ENCODE results near the gene MORC1.
"Not testable (repeated sequence)": the region's sequence is repeated elsewhere in the genome, so short reads cannot be mapped to it uniquely, and the experiment has no call there.

MORC1 gene, protein sequence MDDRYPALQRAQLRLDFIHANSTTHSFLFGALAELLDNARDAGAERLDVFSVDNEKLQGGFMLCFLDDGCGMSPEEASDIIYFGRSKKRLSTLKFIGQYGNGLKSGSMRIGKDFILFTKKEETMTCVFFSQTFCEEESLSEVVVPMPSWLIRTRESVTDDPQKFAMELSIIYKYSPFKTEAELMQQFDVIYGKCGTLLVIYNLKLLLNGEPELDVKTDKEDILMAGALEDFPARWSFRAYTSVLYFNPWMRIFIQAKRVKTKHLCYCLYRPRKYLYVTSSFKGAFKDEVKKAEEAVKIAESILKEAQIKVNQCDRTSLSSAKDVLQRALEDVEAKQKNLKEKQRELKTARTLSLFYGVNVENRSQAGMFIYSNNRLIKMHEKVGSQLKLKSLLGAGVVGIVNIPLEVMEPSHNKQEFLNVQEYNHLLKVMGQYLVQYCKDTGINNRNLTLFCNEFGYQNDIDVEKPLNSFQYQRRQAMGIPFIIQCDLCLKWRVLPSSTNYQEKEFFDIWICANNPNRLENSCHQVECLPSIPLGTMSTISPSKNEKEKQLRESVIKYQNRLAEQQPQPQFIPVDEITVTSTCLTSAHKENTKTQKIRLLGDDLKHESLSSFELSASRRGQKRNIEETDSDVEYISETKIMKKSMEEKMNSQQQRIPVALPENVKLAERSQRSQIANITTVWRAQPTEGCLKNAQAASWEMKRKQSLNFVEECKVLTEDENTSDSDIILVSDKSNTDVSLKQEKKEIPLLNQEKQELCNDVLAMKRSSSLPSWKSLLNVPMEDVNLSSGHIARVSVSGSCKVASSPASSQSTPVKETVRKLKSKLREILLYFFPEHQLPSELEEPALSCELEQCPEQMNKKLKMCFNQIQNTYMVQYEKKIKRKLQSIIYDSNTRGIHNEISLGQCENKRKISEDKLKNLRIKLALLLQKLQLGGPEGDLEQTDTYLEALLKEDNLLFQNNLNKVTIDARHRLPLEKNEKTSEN

DNA sequence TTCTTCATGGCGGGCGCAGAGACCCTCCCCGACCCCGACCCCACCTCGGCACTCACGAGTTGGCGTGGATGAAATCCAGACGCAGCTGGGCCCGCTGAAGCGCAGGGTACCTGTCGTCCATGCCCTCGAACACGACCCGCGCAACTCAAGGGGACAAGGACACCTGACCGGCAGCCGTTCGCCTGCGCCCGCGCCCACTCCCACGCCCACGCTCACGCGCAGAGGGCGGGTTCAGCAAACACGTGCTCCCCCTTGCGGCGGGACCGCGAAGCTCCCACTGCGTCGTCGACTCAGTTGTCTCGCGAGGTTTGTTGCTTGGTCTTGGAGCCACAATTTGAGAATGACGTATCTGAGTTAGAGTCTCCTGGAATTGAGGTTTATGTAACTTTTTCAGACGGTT is at the start of gene MORC1:
TSS of gene MORC1 (minus strand) at position 196 of the 400 bp plus-strand sequence. CDS start at position 121, 75 bp downstream.
- DNase-seq: no peak

DNA sequence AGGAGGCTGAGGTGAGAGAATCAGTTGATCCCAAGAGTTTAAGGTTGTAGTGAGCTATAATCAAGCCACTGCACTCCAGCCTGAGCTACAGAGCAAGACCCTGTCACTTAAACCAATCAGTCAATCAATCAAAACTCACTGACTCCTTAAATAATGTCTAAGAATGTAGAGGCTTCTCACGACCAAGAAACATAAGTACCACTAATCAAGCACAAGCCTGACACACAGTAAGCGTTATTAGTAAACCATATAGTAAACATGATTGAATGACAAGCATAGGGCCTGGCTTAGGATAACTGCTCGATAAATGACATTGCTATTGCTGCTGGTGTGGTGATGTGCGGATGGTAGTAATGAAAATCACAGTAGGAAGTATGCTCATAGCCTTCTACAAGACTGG is 48.0 kb upstream of the MORC1 start:
- no peak for DNase-seq

DNA sequence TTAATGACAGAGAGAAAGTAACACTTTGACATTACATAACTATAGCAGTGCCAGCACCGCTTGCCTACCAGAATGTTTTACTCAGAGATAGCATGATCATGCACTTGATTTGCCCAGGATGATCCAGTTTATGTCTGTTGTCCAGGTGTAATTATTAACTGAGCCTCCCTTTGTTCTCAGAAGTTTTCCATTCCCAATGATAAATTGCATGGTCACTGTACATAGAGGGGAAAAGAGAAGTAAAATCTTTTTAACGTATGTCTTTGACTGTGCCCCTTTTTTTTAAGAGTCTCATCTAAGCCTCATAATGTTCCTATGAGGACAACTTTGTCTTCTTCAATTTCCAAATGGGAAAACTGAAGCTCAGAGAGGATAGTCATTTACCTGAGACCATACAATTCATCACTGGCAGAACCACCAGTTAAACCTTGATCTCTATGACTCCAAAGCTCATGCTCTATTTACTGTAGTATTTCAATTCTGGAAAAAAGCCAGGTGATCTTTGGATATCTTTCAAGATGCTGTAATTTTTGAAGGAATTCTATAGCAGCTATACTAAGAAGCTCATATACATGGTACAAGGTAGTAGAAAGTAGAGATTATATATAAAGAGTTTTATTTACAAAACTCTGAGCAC is 43.7 kb upstream of the MORC1 start:
- DNase-seq: no peak

DNA sequence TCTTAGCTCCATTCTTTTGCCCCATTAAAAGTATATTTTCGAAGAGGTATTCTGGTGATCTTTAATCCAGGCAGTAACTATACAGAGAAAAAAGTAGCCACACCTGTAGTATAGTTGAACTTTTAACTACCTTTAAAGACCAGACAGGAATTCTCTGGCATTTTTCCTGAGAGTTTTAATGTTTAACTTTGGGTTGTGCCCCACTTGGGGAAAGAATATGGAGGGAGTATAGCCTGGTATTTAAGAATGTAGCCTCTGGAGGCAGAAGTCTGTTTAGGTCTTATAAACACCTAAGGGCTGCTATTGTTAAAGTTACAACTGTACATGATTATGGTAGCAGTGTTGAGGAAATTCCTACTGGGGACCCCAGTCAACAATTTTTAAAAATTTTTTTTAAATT is 37.9 kb upstream of the MORC1 start:
- no peak for DNase-seq

DNA sequence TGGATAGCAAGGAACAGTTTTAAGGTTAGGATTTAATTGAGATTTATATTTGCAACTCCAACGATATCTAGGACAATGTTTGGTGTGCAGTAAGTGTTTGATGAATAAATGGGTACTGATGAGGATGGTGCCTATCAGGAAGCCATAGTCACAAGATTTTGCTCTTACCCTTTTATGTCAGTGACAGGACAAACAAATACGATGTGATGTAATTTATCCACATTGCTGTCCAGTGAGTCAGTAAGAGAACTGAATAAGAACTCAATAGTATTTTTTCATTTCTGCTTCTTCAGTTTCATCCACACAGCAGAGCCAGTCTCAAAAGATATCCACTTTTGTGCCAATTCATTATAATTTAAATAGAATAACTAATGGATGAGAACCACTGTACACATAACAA is 37.0 kb upstream of the MORC1 start:
- DNase-seq: no peak

DNA sequence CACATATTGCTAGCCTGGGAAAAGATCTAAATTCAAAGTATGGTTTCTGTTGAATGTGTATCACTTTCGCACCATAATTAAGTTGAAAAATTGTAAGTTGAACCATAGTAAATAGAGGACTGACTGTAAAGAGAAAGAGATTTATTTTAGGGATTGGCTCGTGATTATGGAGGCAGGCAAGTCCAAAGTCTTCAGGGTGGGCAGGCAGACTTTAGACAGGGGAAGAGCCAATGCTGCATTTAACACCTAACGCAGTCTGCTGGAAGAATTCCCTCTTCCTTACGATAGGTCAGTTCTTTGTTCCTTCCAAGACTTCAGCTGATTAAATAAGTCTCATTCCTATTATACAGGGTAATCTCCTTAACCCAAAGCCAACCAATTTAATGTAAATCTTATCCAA is 34.4 kb upstream of the MORC1 start:
- no peak for DNase-seq

DNA sequence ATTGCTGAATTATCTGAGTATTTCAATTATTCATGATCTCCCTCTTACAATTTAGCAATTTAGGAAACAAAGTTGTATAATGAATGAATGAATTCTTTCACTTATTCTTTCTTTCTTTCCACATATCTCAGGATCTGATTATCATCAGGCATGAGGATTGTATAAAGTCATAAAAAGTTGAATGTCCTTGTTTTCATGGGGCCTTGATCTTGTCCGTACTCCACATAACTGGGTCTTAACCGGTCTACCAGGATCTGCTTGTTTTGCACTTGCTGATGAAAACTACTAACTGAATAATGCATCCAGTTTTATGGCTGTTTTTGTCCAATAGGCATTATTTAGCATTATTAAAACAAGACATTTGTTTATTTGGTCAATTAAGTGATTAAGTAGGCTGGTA is 31.1 kb upstream of the MORC1 start:
- no peak for DNase-seq

DNA sequence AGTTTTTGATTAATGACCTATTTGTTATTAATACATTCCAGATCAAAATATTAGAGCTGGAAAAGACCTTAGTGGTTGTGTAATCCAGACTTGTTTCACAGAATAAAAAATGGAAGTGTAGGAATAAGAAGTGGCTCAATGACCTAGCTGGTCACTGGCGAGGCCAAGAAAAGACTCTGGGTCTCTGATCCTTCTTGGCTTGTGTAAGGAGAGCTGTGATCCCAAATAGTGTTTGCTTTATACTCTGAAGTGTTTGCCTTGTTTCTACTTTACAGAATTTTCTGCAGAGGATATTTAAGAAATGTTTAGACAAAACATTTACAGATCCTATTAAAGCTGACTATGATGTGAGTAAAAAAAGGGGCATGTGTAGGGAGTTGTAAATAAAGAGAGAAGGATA is 25.7 kb upstream of the MORC1 start:
- DNase-seq: no peak

DNA sequence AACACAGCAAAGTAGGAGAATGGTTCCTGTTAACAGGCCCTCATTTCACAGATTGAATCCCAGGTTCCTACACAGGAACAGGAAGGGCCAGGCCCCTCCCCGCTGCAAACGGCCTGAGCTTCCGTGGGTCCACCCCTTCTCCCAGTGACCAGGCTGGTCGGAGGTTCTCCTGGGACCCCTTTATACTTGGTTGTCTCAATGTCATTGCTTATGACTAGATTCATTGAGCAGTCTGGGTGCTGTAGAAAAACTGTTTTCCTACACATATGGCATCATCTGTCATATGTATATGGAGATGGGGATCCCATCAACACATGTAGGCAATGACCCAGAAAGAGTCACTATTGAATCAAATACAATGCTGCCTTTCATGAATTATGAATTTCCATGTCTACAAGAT is 22.4 kb upstream of the MORC1 start:
- no peak for DNase-seq

DNA sequence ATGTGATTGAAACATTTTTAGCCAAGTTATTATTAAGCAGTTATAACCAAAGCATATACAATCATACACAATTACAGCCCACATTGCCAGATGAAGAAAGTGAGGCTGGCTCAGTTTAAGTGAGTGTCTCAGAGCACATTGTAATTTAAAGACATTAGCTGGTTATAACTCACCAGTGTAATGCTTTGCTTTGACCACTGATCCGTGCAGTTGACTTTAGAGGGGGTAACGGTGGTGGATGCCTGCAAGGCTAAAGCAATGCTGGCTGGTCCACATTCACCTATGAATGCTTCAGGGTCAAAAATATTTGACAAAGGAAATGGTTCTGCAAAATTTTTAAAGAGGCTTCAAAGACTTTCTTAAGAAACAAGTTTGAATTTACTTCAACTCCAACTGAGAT is 19.8 kb upstream of the MORC1 start:
- DNase-seq: no peak

DNA sequence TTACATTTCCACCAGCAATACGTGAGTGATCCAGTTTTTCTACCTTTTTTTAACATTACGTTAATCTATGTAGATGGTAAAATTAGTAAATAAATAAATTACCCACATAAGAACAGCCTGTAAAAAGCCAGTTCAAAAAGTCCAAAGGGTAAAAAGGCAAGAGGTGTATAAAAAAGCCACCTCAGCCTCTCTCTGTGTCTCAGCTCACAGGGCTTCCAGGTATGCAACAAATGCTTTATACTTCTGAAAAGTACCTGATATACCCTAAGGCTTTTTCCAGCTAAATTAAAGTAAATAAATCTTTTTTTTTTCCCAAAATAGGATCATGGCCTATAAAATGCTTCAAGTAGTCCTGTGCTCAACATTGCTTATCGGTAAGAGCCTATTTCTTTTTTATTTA is 18.6 kb upstream of the MORC1 start, which contains the start of gene C3orf85:
TSS of gene C3orf85 (plus strand) at position 197 of the 400 bp plus-strand sequence. CDS start at position 326, 129 bp downstream.
- no peak for DNase-seq

DNA sequence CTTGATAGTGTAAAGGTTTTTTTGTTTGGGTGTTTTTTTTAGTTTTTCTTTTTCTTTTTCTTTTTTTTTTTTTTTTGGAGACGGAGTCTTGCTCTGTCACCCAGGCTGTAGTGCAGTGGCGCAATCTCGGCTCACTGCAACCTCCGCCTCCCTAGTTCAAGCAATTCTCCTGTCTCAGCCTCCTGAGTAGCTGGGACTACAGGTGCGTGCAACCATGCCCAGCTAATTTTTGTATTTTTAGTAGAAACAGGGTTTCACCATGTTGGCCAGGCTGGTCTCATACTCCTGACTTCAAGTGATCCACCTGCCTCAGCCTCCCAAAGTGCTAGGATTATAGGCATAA is 15.5 kb upstream of the MORC1 start:
- not testable (repeated sequence) for DNase-seq

DNA sequence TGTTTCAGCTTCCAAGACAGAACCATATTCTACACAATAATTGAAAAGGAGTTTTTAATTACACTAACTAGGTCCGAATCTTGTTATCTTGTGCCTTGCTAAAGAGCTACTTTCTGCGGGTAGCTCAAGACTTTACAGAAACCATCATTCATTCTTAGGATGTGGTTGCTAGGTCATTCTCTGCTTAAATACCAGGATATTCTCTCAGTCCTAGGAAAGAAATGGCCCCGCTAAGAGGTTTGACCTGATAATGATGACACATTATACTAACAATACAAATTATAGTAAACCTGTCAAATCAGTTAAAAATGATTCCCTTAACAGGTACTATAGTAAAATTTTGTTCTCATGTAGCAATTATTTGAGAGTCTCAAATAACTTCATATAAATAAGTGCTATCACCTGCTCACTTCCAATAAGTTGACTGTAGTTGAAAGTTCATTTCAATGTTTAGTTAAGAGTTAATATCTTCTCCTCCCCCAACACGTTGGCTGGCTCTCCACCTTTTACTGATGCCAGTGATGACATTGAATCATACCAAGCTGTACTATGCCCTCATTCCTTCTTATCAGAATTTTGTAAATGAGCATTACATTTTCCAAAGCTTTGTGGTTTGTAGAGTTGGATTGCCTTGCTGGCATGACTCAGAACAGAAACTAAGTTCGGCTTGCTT is 15.0 kb upstream of the MORC1 start:
- DNase-seq: no peak

DNA sequence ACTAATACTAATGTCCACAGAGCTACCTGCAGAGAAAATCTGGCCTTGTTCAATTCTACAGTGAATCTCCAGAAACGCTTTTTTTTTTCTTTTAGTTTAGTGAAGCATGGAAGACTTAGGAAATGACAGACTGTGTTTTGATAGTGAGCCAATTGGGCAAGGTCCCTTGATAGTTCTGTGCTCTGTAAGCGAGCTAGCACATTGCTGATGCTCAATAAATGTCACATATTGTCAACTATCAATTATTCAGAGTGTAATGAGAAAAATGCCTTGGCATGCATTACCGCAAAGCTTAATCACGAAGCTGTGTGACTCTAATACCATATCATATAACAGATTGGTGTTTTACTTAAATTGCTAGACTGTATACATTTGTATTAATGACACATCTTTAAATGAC is 13.3 kb upstream of the MORC1 start:
- no peak for DNase-seq

DNA sequence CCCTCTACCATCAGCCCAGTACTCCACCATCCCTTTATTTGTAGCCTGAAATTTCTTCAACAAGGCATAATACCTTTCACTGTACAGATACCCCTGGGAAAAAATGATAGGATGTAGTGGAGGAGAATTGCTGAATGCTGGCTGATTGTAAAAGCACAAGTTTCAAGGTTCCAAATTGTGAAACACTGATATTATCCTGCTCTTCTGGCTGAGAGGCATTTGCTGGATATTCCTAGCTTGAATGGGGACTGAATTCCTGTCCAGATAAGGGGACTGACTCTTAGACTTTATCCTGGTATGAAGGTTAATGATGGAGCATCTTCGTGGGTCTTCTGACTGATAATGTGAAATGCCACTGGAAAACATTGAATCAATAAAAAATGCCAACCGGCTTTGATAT is 9.6 kb upstream of the MORC1 start:
- no peak for DNase-seq

DNA sequence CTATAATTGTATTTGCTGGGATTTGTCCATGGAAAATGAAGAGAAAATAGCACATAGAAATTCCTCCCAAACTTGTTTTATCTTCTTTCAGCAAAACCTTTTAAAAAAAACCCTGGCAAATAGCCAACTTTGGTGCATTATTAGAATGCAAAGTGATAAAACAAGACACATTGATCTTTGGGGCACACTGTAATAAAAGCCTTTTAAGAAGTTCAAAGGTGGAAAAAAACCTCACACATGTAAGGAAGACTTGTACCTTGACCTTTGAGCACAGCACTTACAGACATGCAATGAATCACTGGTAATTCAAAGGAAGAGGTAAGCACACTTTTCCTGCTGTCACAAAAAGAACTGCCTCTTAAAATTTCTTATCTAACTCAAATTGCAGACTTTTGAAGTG is 8.0 kb upstream of the MORC1 start:
- no peak for DNase-seq

DNA sequence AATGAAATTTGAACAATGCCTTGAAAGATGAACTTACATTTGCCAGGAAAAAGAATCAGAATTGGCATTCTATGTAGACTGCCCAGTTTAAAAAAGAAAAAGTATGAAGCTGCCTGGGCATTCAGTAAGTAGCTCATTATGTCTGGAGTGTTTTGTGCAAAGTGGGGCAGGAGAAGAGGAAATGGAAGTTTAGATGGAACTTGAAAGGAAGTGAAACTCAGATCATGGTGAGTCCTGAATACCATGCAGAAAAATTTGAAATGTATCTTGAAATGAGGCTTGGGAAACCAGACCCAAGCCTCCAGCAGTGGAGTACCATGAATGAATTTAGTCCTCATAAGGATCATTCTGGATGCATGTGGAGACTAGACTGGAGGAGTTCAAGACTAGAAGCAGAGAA is 4.8 kb upstream of the MORC1 start:
- no peak for DNase-seq

DNA sequence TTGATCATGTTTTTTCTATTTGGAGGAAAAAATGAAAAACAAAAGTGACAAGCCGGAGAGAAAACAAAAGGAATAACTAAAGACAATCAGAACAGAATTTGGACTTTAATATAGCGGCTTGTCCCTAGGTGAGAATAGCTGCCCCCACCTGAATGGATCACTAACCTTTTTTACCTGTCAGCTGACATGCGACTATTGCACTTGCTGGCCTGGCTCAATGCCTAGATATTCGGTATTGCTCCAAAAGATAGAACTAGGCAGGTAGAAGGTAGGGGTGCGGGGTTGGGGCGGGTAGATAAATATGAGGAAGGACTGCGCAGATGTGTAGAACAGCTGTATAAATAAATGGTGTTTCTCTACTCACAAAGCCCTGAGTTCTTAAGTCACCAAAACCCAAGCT is 650 bp upstream of the MORC1 start:
- DNase-seq: no peak

DNA sequence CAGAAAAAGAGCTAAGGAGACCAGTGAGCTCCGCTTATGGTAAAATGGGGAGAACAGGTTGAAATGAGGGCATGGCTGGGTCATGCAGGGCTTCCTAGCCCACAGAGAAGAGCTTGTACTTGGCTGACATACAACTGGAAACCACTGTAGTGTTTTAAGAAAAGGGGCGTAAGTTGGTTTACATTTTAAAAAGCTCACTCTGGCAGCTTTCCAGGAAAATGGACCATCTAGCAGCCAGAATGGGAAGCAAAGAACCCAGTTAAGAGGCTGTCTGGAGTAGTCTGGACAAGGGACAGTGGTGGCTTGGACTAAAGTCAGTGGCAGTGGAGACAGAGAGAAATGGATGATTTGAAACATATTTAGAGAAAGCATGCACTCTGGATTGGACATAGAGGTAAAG is 1.9 kb downstream of the MORC1 start:
- DNase-seq: no peak

DNA sequence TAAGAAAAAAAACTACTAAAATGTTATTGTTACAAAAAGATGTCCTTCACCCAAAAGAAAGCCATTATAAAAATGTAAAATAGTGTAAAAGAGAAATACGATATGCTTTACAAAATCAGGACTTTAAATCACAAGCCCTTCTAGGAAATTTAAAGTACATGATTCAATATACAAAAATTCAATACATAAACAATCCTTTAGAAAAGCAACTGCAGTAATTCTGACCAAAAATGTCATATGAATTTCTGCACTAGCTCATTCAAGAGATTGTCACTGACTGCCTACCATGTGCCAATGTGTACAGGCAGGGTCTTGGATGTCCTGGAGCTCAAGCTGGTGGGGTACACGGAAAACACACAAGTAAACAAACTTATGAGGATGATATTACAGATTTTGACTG is 2.5 kb downstream of the MORC1 start:
- DNase-seq: no peak

DNA sequence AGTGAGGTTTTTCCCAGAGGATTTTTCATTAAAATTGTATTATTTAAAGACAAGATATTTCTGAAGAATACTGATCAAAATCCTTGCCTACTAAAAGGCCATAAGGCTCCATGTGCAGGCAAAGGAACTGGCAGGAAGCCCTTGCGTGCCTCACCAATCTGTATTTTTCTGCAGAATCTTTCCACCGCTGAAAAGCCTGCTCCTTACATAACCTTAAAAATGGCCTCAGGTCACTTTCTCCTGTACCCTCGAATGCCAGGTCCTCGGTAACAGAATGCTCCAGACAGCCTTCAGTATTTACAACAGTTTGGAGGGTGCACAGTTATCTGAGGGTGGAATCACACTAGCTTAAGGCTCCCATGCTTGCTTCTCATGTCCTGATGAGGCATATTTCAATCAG is 3.2 kb downstream of the MORC1 start:
- DNase-seq: no peak

DNA sequence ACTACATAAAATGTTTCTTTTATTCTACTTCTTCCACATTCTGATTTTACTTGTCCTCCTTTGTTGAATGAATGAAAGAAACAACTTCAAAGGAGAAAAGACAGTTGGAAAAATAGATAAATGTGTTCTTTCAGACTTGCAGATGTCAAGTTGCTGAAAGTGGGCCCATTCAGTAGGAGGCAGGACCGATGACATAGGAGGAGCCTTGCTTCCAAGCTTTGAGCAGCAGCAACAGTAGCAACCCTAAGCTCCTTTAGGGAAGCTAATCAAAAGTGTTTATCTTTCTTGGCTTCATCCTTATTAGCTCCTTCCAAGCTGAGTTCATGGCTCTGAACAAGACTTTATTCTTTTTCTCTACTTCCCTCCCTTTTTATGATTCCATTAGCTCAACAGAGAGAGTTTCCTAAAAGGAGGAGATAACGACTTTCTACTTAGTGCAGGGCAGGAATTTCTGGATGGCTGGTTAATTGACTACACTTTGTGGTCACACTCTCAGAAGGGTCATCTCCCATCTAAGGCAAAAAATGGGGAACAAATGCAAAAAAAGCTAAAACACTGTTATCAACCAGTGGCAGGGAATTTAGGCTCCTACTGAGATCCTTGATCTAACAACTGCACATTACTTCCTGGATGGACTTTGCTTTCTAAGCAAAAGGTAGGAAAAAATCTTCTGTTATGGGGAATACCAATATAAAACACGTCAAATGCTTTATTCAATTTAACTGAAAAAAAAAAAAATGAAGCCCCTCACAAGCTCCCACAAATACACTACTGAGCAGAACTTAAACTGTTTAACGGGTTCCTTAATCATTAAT is 4.8 kb downstream of the MORC1 start:
- no peak for DNase-seq

All from NCI-H446 treated with DMSO at 0.1 percent for 48 hours (cell line).